AG09319 (cell line): Measurements from ENCODE around the gene NFKBIE.

Experiments used
- DNase-seq: peaks from one replicate; pipeline ENCODE4 v3.0.0-alpha.2; 2010; ENCODE audit warnings: low read depth; ENCODE audit errors: extremely low read depth
- TF ChIP-seq, protein P1 (sequence below): IDR thresholded peaks from 2 replicates; pipeline ENCODE4 v1.5.1; 2011; ENCODE audit warnings: low read depth, mild to moderate bottlenecking, inconsistent platforms, low read length, moderate library complexity

NFKBIE gene

DNA sequence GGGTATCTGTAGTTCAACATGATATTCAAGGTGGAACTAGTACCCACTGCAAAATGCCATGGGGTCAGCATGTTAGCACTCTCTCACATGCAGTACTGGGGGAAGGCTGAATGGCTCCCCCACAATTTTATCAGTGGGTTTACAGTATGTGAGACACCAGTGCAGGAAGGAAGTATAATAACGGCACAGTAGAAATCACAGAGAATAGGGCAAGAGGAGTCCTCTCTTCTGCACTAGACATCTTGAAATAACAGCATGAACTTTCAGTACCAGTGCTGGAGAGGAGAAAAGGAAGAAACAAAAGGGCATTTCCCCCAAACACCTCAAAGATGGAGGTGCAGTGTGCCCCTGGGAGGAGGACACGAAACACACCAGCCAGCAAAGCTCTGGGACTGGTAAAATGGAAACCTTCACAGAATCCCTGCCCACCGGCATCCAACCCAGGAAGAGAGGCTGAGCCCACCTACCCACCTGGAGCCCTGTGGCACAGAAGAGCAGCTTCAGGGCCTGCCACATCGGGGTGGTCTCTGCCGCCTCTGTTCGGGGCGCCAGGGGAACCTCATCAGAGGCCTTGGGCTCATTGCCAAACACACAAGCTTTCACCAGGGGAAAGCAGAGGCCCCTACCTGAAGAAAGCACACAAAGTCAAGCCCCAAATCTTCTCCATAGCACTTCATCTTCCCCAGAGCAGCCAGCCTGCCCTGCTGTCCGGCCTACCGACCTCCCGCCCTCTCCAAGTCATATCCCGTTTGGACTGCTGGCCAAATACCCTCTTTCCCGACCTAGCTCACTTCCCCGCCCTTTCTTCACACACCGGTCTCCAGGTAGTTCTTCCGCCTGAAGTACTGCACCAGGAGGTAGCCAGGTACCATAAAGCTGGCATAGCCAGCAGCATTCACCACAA lies 9.2 kb downstream of the NFKBIE start:
- TF ChIP-seq, protein P1, sequence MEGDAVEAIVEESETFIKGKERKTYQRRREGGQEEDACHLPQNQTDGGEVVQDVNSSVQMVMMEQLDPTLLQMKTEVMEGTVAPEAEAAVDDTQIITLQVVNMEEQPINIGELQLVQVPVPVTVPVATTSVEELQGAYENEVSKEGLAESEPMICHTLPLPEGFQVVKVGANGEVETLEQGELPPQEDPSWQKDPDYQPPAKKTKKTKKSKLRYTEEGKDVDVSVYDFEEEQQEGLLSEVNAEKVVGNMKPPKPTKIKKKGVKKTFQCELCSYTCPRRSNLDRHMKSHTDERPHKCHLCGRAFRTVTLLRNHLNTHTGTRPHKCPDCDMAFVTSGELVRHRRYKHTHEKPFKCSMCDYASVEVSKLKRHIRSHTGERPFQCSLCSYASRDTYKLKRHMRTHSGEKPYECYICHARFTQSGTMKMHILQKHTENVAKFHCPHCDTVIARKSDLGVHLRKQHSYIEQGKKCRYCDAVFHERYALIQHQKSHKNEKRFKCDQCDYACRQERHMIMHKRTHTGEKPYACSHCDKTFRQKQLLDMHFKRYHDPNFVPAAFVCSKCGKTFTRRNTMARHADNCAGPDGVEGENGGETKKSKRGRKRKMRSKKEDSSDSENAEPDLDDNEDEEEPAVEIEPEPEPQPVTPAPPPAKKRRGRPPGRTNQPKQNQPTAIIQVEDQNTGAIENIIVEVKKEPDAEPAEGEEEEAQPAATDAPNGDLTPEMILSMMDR, result no peak
- no peak for DNase-seq

DNA sequence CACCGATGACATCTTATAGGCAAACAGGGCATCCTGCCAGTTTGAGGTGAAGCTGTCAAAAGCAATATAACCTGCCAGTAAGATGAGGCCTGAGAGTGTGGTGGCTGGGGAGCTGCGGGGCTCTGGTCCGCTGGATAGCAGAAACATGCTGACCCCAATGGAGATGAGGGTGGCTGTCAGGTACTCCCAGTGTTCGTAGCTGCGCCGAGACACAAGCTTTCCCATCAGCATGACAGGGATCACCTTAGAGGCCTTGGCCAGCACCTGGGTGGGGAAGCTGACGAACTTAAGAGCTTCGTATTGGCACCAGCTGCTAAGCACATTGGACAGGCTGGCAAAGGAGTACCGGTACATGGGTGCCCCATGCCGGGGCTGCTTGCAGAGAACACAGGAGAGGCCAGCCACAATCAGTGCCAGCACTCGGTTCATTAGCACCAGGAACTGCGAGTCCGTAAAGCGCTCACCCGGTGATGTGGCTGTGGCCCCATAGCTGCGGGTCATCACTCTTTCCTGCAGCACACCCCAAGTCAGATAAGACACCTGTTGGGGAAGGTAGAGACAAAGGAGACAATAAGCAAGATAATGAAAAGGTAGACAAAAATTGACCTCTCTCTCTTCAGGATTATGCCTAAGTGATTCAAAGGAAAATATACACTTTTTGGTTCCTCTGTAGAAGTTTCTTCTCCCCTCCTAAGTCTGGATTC lies 10.1 kb downstream of the NFKBIE start:
- TF ChIP-seq, protein P1, result no peak
- no peak for DNase-seq

DNA sequence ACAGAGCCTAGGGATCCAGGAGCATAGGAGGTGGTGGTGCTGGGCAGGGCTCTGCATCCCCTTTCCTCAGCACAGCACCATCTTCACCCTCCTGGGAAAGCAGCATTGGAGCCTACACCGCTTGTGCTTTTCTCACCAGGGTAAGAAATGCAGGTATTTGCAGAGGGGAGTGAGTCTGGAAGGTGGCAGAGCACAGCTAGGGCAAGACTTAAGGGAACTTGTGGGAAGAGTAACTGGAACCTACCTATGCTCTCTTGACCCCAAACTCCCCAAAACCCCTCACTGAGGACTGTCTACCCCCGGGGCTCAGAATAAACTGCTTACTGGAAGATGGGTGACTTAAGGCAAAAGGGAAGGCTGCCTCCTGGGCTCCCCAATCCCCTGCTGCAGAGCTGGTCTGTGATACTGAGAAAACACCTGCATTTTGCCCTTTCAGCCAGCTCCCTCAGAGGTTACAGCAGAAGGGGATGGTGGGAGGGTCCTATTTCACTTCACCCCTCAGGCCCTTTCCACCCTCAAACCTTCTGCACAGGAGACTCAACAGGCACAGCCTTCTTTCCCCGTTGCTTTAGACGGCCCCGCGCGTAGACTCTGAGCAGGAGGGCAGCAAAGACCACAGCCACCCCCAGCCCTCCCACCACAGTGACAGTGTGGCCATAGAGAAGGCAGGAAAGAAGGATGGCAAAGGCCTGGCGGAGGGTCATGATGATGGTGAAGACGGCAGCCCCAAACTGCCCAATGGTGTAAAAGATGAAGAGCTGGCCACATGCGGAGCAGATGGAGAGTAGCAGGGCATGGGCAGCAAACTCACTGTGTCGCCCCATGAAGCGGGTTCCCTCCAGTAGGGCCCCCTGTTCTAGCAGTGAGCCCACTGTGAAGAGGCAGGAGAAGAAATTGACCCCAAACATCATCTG lies 10.9 kb downstream of the NFKBIE start:
- DNase-seq, result no peak
- TF ChIP-seq, protein P1, result no peak

DNA sequence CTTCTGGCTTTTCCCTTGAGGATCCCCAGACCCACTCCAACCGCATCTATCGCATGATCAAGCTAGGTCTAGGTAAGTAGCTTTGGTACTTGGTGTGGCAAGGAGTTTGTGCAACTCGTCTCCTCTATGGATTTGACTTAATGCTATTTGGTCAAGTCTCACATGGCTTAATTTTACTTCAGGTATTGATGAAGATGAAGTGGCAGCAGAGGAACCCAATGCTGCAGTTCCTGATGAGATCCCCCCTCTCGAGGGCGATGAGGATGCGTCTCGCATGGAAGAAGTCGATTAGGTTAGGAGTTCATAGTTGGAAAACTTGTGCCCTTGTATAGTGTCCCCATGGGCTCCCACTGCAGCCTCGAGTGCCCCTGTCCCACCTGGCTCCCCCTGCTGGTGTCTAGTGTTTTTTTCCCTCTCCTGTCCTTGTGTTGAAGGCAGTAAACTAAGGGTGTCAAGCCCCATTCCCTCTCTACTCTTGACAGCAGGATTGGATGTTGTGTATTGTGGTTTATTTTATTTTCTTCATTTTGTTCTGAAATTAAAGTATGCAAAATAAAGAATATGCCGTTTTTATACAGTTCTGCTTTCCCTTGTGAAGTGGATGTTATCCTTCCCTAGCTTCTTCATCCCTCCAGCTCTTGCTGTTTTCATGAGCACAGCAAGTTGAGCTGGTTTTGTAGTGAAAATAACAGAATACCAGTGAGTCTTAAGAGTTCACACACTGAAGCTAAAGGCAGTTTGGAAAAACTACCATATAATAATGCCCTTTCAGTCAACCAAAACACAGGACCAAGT lies 11.8 kb downstream of the NFKBIE start:
- DNase-seq, result no peak
- TF ChIP-seq, protein P1, result peak; percentile 46

DNA sequence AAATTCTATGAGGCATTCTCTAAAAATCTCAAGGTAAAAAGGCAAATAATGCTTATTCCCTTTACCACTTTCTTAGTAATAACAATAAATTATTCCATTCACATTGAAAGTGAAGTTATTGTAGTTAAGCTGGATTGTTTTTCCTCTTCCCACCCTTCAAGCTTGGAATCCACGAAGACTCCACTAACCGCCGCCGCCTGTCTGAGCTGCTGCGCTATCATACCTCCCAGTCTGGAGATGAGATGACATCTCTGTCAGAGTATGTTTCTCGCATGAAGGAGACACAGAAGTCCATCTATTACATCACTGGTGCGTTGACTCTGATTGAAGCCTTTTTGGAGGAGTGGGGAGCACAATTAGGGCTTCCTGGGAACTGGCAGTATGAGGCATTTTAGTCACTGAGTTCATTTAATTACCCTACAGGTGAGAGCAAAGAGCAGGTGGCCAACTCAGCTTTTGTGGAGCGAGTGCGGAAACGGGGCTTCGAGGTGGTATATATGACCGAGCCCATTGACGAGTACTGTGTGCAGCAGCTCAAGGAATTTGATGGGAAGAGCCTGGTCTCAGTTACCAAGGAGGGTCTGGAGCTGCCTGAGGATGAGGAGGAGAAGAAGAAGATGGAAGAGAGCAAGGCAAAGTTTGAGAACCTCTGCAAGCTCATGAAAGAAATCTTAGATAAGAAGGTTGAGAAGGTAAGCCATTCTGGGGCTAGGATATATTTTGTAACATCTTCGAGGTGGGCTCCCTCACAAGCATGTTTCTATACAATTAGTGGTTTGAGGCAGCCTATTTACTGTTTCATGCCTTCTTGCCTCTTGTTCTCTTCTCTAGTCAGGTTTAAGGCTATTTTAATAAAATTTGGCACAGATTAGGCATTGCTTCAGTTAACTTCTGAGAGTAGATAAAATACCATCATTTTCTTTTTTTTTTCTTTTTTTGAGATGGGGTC lies 13.5 kb downstream of the NFKBIE start:
- TF ChIP-seq, protein P1, result no peak
- DNase-seq, result no peak

DNA sequence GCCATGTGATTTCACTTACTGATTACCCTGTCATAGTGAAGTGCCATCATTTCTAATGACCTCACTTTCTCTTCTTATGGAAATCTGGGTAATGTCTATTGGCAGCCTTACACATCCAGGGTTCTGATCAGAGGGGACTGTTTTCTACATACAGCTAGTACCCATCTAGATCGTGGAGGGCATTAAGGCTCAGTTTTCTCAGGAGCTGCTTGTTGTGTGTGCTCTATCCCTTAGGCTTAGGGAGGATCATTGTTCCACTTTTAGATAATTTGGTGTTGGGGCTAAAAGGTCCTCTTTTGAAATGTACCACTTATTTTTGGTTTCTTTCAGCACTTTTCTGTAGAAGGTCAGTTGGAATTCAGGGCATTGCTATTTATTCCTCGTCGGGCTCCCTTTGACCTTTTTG lies 14.6 kb downstream of the NFKBIE start:
- TF ChIP-seq, protein P1, result no peak
- no peak for DNase-seq
